Endothelial cell (in vitro differentiated cells): ENCODE data around the gene OR11A1. TPM values are rescaled to one million over a fixed set of nuclear protein-coding genes. Genes with fewer than 3 reads are reported as not detected.

Experiments
- DNase-seq: peaks from one replicate; pipeline ENCODE4 v3.0.0; 2021; ENCODE audit warnings: low spot score
- H3K27ac Mint-ChIP-seq: one replicate; pipeline ENCODE4 v1.8.0; 2021; ENCODE audit warnings: mixed read lengths, inconsistent platforms; ENCODE audit not compliant: unreplicated experiment
- H3K27me3 Mint-ChIP-seq: one replicate; pipeline ENCODE4 v1.8.0; 2021; ENCODE audit warnings: mild to moderate bottlenecking, moderate library complexity, mixed read lengths, inconsistent platforms; ENCODE audit not compliant: unreplicated experiment
- H3K36me3 Mint-ChIP-seq: one replicate; pipeline ENCODE4 v1.8.0; 2021; ENCODE audit warnings: mild to moderate bottlenecking, low read depth, mixed read lengths, inconsistent platforms; ENCODE audit not compliant: unreplicated experiment
- H3K4me1 Mint-ChIP-seq: one replicate; pipeline ENCODE4 v1.8.0; 2021; ENCODE audit warnings: mild to moderate bottlenecking, mixed read lengths, inconsistent platforms; ENCODE audit not compliant: unreplicated experiment
- H3K4me3 Mint-ChIP-seq: one replicate; pipeline ENCODE4 v1.8.0; 2021; ENCODE audit warnings: mild to moderate bottlenecking, mixed read lengths, inconsistent platforms; ENCODE audit not compliant: unreplicated experiment
- H3K9me3 Mint-ChIP-seq: one replicate; pipeline ENCODE4 v1.8.0; 2021; ENCODE audit warnings: mixed read lengths, inconsistent platforms; ENCODE audit not compliant: unreplicated experiment
- total RNA-seq: library from RNA; stranded (reverse); fragmentation: NEBNext Ultra II Directional; extraction: Animal tissue kit (Norgen Biotek cat#: 25700); gene quantifications from one replicate; pipeline ENCODE4 v1.2.1, GENCODE V29; 2021; ENCODE audit not compliant: unreplicated experiment
- TF ChIP-seq, protein P1 (sequence below): fragments of 200-600 bp; sonication (generic); IDR thresholded peaks from one replicate; pipeline ENCODE4 v1.5.0; 2021; ENCODE audit warnings: antibody characterized with exemption; ENCODE audit not compliant: unreplicated experiment

Gene OR11A1
- total RNA-seq, 1 donor from 2014 or later: not detected

DNA sequence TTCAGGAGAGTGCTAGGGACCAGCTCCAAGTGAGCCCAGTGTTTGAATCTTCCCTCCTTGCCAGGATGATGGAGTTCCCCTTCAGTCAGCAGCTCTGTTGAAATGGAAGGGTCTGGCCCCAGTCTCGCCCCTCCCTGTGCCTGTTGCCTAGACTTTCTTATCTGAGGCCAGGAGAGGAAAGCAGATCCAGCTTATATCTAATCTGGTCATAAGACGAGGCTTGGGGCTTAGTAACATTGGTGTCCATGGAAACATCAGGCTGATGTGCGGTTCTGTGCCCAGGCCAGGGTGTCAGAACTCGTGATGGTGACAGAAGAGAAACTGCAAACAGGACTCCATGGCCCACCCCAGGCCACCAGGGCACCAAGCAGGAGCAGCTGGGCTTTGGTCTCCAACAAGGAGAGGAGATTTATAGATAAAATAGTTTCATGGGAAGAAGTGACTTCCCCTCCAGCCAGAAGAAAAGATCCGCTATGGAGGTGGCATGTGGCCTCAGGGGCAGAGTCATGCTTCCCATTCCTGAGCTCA, 21.1 kb upstream of the OR11A1 start:
- Mint-ChIP-seq H3K9me3 (peaks cover 3% of the 10 kb centered on the region), H3K27me3 (peaks cover under 1% of the 10 kb centered on the region), H3K27ac (no peak overlapping the region), H3K4me1 (peaks cover 9% of the 10 kb centered on the region), H3K36me3 (no peaks in the 10 kb centered on the region), H3K4me3 (no peak overlapping the region)
- no peak for DNase-seq
- TF ChIP-seq, protein P1, sequence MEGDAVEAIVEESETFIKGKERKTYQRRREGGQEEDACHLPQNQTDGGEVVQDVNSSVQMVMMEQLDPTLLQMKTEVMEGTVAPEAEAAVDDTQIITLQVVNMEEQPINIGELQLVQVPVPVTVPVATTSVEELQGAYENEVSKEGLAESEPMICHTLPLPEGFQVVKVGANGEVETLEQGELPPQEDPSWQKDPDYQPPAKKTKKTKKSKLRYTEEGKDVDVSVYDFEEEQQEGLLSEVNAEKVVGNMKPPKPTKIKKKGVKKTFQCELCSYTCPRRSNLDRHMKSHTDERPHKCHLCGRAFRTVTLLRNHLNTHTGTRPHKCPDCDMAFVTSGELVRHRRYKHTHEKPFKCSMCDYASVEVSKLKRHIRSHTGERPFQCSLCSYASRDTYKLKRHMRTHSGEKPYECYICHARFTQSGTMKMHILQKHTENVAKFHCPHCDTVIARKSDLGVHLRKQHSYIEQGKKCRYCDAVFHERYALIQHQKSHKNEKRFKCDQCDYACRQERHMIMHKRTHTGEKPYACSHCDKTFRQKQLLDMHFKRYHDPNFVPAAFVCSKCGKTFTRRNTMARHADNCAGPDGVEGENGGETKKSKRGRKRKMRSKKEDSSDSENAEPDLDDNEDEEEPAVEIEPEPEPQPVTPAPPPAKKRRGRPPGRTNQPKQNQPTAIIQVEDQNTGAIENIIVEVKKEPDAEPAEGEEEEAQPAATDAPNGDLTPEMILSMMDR: no peak

GRCh38 chr6:29474996-29475395, 18.1 kb upstream of the OR11A1 start:
- H3K27ac Mint-ChIP-seq: no peak overlapping the region
- H3K27me3 Mint-ChIP-seq: peaks cover 5% of the 10 kb centered on the region
- DNase-seq: no peak
- H3K36me3 Mint-ChIP-seq: no peaks in the 10 kb centered on the region
- H3K4me3 Mint-ChIP-seq: no peak overlapping the region
- H3K4me1 Mint-ChIP-seq: peaks cover 6% of the 10 kb centered on the region
- H3K9me3 Mint-ChIP-seq: peaks cover 3% of the 10 kb centered on the region
- TF ChIP-seq, protein P1: no peak

DNA sequence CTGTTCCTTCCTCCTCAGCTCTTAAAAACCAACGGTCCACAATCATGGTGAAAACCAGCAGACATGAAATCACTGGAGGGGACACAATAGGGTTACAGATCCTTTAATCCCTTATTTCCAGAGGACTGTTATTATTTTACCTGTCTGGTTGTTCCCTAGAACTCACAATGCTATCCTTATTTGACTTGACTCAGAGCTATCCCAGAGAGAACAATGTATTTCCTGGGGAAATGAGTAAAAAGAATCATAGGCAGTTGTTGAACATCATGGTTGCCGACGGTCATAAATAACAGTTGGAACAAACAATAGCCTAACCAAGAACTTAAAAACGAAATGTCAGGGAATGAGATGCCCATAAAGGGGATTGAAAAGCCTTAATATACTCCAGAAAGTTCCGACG, 9.4 kb upstream of the OR11A1 start:
- TF ChIP-seq, protein P1: no peak
- Mint-ChIP-seq H3K4me1 (peaks cover 18% of the 10 kb centered on the region), H3K4me3 (no peak overlapping the region), H3K36me3 (no peaks in the 10 kb centered on the region), H3K27ac (peak overlapping the region; percentile 97), H3K9me3 (no peaks in the 10 kb centered on the region), H3K27me3 (peaks cover 4% of the 10 kb centered on the region)
- no peak for DNase-seq

GRCh38 chr6:29465801-29466200, 8.9 kb upstream of the OR11A1 start:
- no peak for DNase-seq
- peaks cover 4% of the 10 kb centered on the region for H3K27me3 Mint-ChIP-seq
- peaks cover 18% of the 10 kb centered on the region for H3K4me1 Mint-ChIP-seq
- H3K9me3 Mint-ChIP-seq: no peaks in the 10 kb centered on the region
- no peak overlapping the region for H3K4me3 Mint-ChIP-seq
- H3K27ac Mint-ChIP-seq: peak overlapping the region; percentile 97
- H3K36me3 Mint-ChIP-seq: no peaks in the 10 kb centered on the region
- TF ChIP-seq, protein P1: no peak

DNA sequence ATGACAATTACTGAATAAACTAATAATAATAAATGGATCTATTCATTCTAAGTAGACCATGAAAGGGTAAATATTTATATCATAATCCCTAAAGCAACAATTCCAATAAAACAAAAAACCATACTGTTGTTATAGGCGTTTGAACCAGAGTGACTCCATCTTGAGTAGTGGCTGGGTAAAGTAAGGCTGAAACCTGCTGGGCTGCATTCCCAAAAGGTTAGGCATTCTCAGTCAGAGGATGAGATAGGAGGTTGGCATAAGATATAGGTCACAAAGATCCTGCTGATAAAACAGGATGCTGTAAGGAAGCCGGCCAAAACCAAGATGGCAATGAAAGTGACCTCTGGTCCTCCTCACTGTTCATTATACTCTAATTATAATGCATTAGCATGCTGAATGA, 8.4 kb upstream of the OR11A1 start:
- H3K4me3 Mint-ChIP-seq: no peak overlapping the region
- no peaks in the 10 kb centered on the region for H3K36me3 Mint-ChIP-seq
- no peak for DNase-seq
- H3K4me1 Mint-ChIP-seq: peaks cover 18% of the 10 kb centered on the region
- TF ChIP-seq, protein P1: no peak
- no peaks in the 10 kb centered on the region for H3K9me3 Mint-ChIP-seq
- peaks cover 4% of the 10 kb centered on the region for H3K27me3 Mint-ChIP-seq
- peak overlapping the region; percentile 97 for H3K27ac Mint-ChIP-seq
